Peyer's patch (tissue), 4 donors: ENCODE data around the gene NKIRAS2.

Source experiments
- POLR2A ChIP-seq, 2 donors: fragments of 450-650 bp; IDR thresholded peaks; one replicate each; pipeline ENCODE4 v1.5.1; 2017; ENCODE audit warnings: antibody characterized with exemption in 2 of 2, mild to moderate bottlenecking in 2 of 2, moderate library complexity in 2 of 2
- TF ChIP-seq, protein P1 (sequence below), 6 experiments: fragments of 450-650 bp in 4 of 6; fragments of 200-600 bp in 2 of 6; sonication (generic) in 1 of 6; IDR thresholded peaks; one replicate each; pipeline ENCODE4 v1.5.1; 2017 to 2019; ENCODE audit warnings: antibody characterized with exemption in 6 of 6, mild to moderate bottlenecking in 3 of 6, moderate library complexity in 1 of 6

DNA sequence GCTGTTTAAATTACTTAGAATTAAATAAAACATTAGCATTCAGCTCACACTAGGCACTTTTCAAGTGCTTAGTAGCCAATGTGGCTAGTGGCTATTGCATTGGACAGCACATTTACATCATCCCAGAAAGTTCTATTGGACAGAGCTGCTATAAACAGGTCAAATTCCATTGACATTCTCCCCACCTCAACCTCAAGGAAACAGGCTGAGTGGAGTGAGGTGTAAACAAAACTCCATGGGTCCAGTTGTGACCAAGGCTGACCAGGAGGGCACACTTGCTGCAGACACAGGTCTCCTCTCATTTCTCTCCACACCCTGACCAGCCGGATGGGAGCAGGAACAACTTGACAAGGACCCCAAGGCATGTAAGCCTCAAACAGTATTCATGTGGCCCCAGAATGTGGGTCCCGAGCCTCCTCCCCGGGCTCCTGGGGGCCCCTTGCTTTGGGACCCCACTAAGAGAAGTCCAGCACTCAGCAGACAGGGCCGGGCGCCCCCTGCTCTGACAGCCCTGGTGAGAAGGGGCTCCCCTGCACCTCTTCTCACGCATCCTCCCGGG, 30.0 kb downstream of the NKIRAS2 start:
- peak in 1 of 2 donors; percentile 11 for TF ChIP-seq POLR2A (IDR thresholded peaks at IDR 0.05)
- TF ChIP-seq, protein P1, sequence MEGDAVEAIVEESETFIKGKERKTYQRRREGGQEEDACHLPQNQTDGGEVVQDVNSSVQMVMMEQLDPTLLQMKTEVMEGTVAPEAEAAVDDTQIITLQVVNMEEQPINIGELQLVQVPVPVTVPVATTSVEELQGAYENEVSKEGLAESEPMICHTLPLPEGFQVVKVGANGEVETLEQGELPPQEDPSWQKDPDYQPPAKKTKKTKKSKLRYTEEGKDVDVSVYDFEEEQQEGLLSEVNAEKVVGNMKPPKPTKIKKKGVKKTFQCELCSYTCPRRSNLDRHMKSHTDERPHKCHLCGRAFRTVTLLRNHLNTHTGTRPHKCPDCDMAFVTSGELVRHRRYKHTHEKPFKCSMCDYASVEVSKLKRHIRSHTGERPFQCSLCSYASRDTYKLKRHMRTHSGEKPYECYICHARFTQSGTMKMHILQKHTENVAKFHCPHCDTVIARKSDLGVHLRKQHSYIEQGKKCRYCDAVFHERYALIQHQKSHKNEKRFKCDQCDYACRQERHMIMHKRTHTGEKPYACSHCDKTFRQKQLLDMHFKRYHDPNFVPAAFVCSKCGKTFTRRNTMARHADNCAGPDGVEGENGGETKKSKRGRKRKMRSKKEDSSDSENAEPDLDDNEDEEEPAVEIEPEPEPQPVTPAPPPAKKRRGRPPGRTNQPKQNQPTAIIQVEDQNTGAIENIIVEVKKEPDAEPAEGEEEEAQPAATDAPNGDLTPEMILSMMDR (IDR thresholded peaks at IDR 0.05): no peak
